Muscle layer of duodenum (tissue), 2 donors: ENCODE results near the gene TAF5L.

Experiments
- H3K27ac ChIP-seq: one replicate; pipeline ENCODE4 v1.7.0; 2013; ENCODE audit warnings: mild to moderate bottlenecking, low read length
- H3K27me3 ChIP-seq: one replicate; pipeline ENCODE4 v1.7.0; 2013; ENCODE audit warnings: low read depth, mild to moderate bottlenecking, control low read depth, low read length
- H3K36me3 ChIP-seq, 2 donors: one replicate each; pipeline ENCODE4 v1.7.0; 2013; ENCODE audit warnings: low read length in 2 of 2, control low read depth in 1 of 2, mild to moderate bottlenecking in 1 of 2; ENCODE audit not compliant: insufficient read depth in 2 of 2, control insufficient read depth in 1 of 2
- H3K4me1 ChIP-seq, 2 donors: one replicate each; pipeline ENCODE4 v1.7.0; 2013; ENCODE audit warnings: low read length in 2 of 2, mild to moderate bottlenecking in 2 of 2, control low read depth in 1 of 2, moderate library complexity in 1 of 2; ENCODE audit not compliant: insufficient read depth in 2 of 2, control insufficient read depth in 1 of 2
- H3K4me3 ChIP-seq, 2 donors: one replicate each; pipeline ENCODE4 v1.7.0; 2013; ENCODE audit warnings: low read length in 2 of 2, low read depth in 1 of 2, mild to moderate bottlenecking in 1 of 2
- H3K9me3 ChIP-seq, 2 donors: one replicate each; pipeline ENCODE4 v1.7.0; 2013; ENCODE audit warnings: low read length in 2 of 2, control low read depth in 1 of 2, mild to moderate bottlenecking in 1 of 2; ENCODE audit not compliant: control insufficient read depth in 1 of 2
- donor health status: healthy.

TAF5L gene

DNA sequence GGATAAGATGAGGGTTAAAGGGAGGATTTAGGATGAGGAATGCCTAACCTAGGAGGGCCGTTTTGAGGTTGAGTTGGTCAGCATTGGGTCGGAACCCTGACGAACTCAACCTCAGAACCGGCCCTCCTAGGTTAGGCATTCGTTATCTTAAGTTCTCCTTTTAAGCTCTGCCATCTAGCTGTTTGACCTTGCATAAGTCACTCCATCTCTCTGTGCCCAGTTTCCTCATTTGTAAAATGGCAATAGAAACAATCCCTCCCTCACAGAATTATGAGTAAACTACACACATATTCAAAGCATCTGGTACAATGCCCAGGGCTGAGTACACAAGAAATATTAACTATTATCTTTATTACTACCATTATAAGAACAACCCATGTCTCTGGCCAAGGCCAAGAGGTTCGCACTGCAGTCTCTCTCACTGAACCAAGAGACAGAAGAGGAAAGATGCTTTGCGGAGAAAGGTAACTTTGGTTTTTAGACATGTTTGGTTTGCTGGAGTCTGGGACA, 72.2 kb downstream of the TAF5L start:
- peaks cover 0 to 4% of the 10 kb centered on the region in 2 donors for H3K36me3 ChIP-seq
- no peak overlapping the region for H3K27ac ChIP-seq
- H3K9me3 ChIP-seq: no peaks in the 10 kb centered on the region
- peaks cover 6 to 33% of the 10 kb centered on the region in 2 donors for H3K4me1 ChIP-seq
- no peak overlapping the region for H3K4me3 ChIP-seq
- H3K27me3 ChIP-seq: no peaks in the 10 kb centered on the region

DNA sequence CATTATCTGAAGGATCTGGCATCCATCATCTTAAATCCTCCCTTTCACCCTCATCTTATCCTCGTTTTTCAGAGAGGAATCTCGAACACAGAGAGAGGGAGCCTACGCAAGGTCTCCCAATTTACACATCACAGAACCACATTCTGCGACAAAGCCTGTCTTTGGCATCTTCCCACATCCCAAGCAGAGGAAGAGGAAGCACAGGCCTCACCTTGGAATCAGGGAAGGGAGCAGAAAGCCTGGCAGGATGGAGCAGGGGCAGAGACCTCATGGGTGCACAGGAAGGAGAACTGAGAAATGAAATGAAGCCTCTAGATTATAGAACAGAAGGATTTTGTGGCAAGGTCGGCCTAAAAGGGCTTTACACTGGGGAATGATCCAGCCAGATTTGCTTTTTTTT, 73.2 kb downstream of the TAF5L start:
- peaks cover 0 to 4% of the 10 kb centered on the region in 2 donors for H3K36me3 ChIP-seq
- H3K27me3 ChIP-seq: no peaks in the 10 kb centered on the region
- H3K4me1 ChIP-seq: peaks cover 6 to 33% of the 10 kb centered on the region in 2 donors
- no peak overlapping the region for H3K4me3 ChIP-seq
- no peak overlapping the region for H3K27ac ChIP-seq
- H3K9me3 ChIP-seq: no peaks in the 10 kb centered on the region

DNA sequence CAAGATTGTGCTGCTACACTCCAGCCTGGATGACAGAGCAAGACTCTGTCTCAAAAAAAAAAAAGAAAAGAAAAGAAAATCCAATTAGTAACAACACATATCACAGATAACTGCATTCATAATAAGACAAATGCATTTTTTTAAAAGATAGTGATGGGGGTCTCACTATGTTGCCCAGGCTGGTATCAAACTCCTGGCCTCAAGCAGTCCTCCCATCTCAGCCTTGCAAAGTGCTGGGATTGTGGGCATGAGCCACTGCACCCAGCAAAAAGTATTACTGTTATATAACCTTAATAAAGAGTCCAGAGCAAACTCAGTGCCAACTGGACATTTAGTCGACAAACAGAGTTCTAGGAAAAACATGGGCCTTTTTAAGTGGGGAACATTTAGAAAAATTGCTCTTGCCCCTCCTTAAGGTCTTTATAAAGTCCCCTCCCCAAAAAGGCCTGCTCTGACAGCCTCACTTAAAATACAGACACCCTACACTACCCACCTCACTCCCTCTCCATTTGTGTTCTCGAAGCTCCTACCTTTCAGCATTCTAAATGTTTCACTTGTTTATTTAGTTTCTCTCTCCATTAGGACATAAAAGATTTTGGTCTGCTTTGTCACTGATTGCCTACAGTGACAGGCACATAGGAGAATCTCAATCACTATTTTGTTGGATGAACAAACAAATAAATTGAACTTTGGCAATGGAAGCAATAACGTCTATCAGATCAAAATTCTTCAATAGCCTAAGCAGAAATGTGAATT, 74.9 kb downstream of the TAF5L start:
- H3K9me3 ChIP-seq: no peaks in the 10 kb centered on the region
- H3K27me3 ChIP-seq: no peaks in the 10 kb centered on the region
- H3K36me3 ChIP-seq: peaks cover 4 to 15% of the 10 kb centered on the region in 2 donors
- peaks cover 0 to 17% of the 10 kb centered on the region in 2 donors for H3K4me1 ChIP-seq
- no peak overlapping the region for H3K27ac ChIP-seq
- H3K4me3 ChIP-seq: no peak overlapping the region

DNA sequence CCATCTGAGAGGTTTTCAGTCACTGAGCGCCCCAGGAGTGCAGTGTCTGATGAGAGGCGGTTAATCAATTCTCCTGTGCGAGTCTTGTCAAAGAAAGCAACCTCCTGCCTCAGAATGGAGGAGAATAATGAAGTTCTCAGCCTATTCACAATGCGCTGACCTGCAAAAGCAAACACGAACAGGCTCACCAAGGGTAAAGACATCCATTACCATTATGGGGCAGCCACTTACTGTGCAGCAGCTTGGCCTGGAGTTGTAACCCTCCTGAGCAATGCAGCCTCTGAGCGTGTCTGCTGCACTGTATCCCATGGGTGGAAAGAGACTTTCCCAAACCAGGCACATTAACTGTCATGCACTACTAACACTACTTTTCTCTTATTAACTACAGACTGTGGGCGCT, 78.4 kb downstream of the TAF5L start:
- peaks cover 14 to 30% of the 10 kb centered on the region in 2 donors for H3K36me3 ChIP-seq

DNA sequence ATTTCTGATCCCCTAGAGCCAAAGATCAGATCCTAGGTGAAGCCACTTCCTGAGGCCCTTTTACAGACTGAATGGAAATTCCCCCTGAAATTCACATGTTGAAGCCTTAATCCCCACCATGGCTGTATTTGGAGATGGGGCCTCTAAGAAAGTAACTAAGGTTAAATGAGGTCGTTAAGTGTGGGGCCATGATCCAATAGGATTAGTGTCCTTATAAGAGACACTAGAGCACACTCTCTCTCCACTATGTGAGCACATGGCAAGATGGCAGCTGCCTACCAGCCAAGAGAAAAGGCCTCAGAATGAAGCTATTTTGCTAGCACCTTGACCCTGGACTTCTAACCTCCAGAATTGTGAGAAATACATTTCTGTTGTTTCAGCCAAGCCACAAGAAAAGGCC, 81.3 kb downstream of the TAF5L start:
- Histone ChIP-seq H3K27ac (no peak overlapping the region), H3K36me3 (peaks cover 24 to 51% of the 10 kb centered on the region in 2 donors)

More for the DNA sequence above, 78.4 kb downstream of the TAF5L start:
- no peaks in the 10 kb centered on the region for H3K27me3 ChIP-seq
- H3K9me3 ChIP-seq: no peaks in the 10 kb centered on the region
- peaks cover 0 to 4% of the 10 kb centered on the region in 2 donors for H3K4me1 ChIP-seq
- no peak overlapping the region for H3K27ac ChIP-seq
- no peak overlapping the region for H3K4me3 ChIP-seq

More for the DNA sequence above, 81.3 kb downstream of the TAF5L start:
- Histone ChIP-seq H3K4me1 (no peaks in the 10 kb centered on the region), H3K9me3 (no peaks in the 10 kb centered on the region), H3K4me3 (no peak overlapping the region), H3K27me3 (no peaks in the 10 kb centered on the region)
